NOMO-1 treated with DMSO at 0.1 percent for 48 hours (cell line): Measurements from ENCODE around the gene ZMYM3.

ENCODE experiments used
- DNase-seq: peaks from one replicate; lab custom pipeline; 2025; ENCODE audit not compliant: unreplicated experiment; lab: John Stamatoyannopoulos, UW

ZMYM3 gene

GRCh38 chrX:71214604-71215337 is 39.2 kb downstream of the ZMYM3 start:
- DNase-seq: no peak

DNA sequence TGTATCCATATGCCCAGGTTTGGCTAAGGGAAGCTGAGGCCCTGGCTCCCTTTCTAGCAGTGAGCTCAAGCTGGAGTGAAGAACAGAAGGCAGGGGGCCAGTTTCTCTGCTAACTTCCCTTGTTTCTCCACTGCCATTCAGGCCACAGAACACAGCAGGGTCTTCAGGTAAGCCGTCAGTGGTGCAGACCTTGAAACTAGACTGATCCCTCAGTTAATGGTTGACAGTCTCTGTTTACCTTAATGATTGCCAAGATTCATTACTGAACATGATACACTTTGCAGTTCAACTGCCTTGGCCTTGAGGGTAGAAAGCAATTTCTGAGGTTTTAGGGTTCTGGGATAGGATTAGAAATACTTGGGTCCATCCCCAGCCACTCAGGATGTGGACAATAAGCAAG is 39.8 kb downstream of the ZMYM3 start:
- no peak for DNase-seq

GRCh38 chrX:71212536-71212935 is 41.4 kb downstream of the ZMYM3 start:
- DNase-seq: no peak

DNA sequence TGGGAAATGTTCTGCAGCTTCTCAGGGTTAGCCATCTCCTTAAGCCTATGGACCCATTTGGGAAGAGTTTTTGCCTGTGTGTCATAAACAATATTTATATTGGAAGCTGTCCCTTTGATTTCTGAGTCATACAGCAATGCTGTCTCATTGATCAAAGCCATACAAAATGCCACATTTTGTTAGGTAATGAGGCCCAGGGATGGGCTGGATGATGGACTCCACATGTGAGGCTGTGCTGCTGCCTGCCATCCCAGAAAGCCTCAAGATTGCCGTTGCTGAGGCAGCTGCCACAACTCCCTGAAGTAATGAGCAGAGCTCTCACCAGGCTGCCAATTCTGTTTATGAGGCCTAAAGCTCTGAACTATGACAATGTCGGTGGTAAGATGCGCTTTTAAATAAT is 43.1 kb downstream of the ZMYM3 start:
- no peak for DNase-seq

- DNase-seq: no peak
These were observed 54.5 kb downstream of the ZMYM3 start for GRCh38 chrX:71199252-71200008.

- DNase-seq: peak; percentile 88
These were observed 55.9 kb downstream of the ZMYM3 start for GRCh38 chrX:71198066-71198465.

GRCh38 chrX:71195964-71196649 is 57.8 kb downstream of the ZMYM3 start:
- peak; percentile 24 for DNase-seq

GRCh38 chrX:71191248-71191647 is 62.7 kb downstream of the ZMYM3 start:
- DNase-seq: no peak
